Psoas muscle (tissue), 8 donors: Measurements from ENCODE around the gene C4BPA. TPM values are rescaled to one million over a fixed set of nuclear protein-coding genes. Genes with fewer than 3 reads are reported as not detected.
A peak's percentile ranks its signal among the peaks of the same experiment; 100 is the strongest.

Experiments used
- ATAC-seq, 4 donors: fragments of 200-7000 bp; cut with Tn5 transposase; one replicate each; pipeline ENCODE4 v1.9.1; 2020; ENCODE audit warnings: moderate library complexity in 3 of 4, mild to moderate bottlenecking in 2 of 4
- DNase-seq, 2 donors: peaks; one replicate each; pipeline ENCODE4 v3.0.0-alpha.2; 2020
- H3K27ac ChIP-seq: fragments of 200-600 bp; one replicate; pipeline ENCODE4 v1.8.0; 2022
- H3K27me3 ChIP-seq, 3 donors: fragments of 200-600 bp in 1 of 3; one replicate each; pipeline versions ENCODE4 v1.6.1 to v1.8.0; 2013 to 2022; ENCODE audit warnings: low read length in 2 of 3, mild to moderate bottlenecking in 2 of 3, moderate library complexity in 1 of 3; ENCODE audit not compliant: insufficient read depth in 3 of 3
- H3K36me3 ChIP-seq, 2 donors: fragments of 200-600 bp in 1 of 2; one replicate each; pipeline versions ENCODE4 v1.6.1 to v1.8.0; 2013 to 2022; ENCODE audit warnings: low read depth in 1 of 2, mild to moderate bottlenecking in 1 of 2, moderate library complexity in 1 of 2; ENCODE audit not compliant: insufficient read depth in 1 of 2
- H3K4me1 ChIP-seq: fragments of 200-600 bp; one replicate; pipeline ENCODE4 v1.8.0; 2022
- H3K4me3 ChIP-seq: fragments of 200-600 bp; one replicate; pipeline ENCODE4 v1.8.0; 2022; ENCODE audit warnings: mild to moderate bottlenecking
- H3K9me3 ChIP-seq: fragments of 200-600 bp; one replicate; pipeline ENCODE4 v1.8.0; 2022
- WGBS, 3 donors: extraction: QIAGEN DNeasy Blood & Tissue Kit; methylation state at CpG; one replicate each; pipeline versions ENCODE4 v1.1.6 to v1.1.7; 2013; 5-methylcytosine and 5-hydroxymethylcytosine counted together
- intact Hi-C, 2 donors: fragments of 100-400 bp; cut with DNase I; formaldehyde crosslinking; loops; one replicate each; pipeline versions ENCODE4 v1.11.0 to v1.14.2; 2022
- polyA plus RNA-seq, 3 donors: library from polyadenylated mRNA; stranded (reverse); fragments of 200-250 nt; gene quantifications; one replicate each; pipeline ENCODE4 v1.2.3, GENCODE V29; 2013
- total RNA-seq, 4 donors: library from RNA; stranded (reverse); fragmentation: NEBNext Ultra II Directional in 2 of 4; extraction: Animal tissue kit (Norgen Biotek cat#: 25700) in 2 of 4; gene quantifications; one replicate each; pipeline versions ENCODE4 v1.2.1 to v1.2.4, GENCODE V29; 2021 to 2023
- TF ChIP-seq, protein P1 (sequence below): fragments of 200-600 bp; IDR thresholded peaks from one replicate; pipeline ENCODE4 v1.8.0; 2022; ENCODE audit warnings: antibody characterized with exemption
- donor health status: healthy with polysubstance abuse.
- donor health status: DM: no; HTN: no; CAD: no; lungs with moderate emphysema.
- donor health status: Bipolar disorder and iron deficiency.
- donor health status: healthy.
- donor health status: DM: yes; HTN: yes; CAD: no.
- donor health status: DM: no; HTN: no; CAD: no.
- donor health status: DM: no; HTN: no; CAD: no.
- donor health status: DM: yes; HTN: yes; CAD: no.

C4BPA gene
- total and polyA plus RNA-seq, 7 donors = 0.15 TPM; not detected in 6

- WGBS, 3 donors = 53 to 63% (median 58%) methylated on average over 2 of the region's 2 CpGs
- Histone ChIP-seq H3K27ac (no peak overlapping the region), H3K4me3 (no peak overlapping the region), H3K36me3 (peaks cover 0 to 13% of the 10 kb centered on the region in 2 donors), H3K9me3 (no peaks in the 10 kb centered on the region), H3K4me1 (no peaks in the 10 kb centered on the region), H3K27me3 (no peaks in the 10 kb centered on the region)
- intact Hi-C loops = loop anchor here (1.0 to 5.0 kb wide), 4 partner anchors 37 to 415 kb away; partner anchors contain the start of gene CR1 (in 1 of the 2)
- DNase-seq = no peak
- TF ChIP-seq, protein P1, sequence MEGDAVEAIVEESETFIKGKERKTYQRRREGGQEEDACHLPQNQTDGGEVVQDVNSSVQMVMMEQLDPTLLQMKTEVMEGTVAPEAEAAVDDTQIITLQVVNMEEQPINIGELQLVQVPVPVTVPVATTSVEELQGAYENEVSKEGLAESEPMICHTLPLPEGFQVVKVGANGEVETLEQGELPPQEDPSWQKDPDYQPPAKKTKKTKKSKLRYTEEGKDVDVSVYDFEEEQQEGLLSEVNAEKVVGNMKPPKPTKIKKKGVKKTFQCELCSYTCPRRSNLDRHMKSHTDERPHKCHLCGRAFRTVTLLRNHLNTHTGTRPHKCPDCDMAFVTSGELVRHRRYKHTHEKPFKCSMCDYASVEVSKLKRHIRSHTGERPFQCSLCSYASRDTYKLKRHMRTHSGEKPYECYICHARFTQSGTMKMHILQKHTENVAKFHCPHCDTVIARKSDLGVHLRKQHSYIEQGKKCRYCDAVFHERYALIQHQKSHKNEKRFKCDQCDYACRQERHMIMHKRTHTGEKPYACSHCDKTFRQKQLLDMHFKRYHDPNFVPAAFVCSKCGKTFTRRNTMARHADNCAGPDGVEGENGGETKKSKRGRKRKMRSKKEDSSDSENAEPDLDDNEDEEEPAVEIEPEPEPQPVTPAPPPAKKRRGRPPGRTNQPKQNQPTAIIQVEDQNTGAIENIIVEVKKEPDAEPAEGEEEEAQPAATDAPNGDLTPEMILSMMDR = no peak
- no peak for ATAC-seq
Measured at GRCh38 chr1:207084232-207084631, 19.8 kb upstream of the C4BPA start.

DNA sequence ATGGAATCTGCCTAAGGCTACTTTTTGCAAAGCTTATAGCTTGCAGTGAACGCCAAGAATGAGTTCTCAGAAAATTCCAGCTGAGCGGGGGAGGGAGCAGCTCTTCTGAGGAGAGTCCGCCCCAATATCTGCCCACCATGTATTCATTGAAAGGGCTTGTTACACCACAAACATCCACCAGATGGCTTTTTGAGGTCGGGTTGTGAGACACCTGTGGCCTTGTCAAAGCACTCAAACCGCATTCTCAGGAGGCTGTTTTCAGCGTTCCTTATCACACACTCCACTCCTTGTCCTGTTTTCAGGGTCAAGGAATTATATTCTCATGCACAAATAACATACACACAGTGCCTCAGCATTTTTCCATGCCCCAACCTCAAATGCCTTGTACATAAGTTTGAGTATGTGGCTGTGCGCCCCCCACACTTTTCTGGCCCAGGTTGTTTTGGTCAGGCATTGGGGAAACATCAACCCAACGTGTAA is 19.3 kb upstream of the C4BPA start:
- H3K9me3 ChIP-seq = no peaks in the 10 kb centered on the region
- H3K36me3 ChIP-seq = peaks cover 0 to 8% of the 10 kb centered on the region in 2 donors
- TF ChIP-seq, protein P1 = peak; percentile 64
- H3K27me3 ChIP-seq = no peaks in the 10 kb centered on the region
- H3K27ac ChIP-seq = no peak overlapping the region
- H3K4me1 ChIP-seq = no peaks in the 10 kb centered on the region
- ATAC-seq (peak; percentile 57 to 84 (median 67)), DNase-seq (no peak)
- no peak overlapping the region for H3K4me3 ChIP-seq
- intact Hi-C loops = loop anchor here (1.0 to 5.0 kb wide), 4 partner anchors 37 to 415 kb away; partner anchors contain the start of gene CR1 (in 1 of the 2)
- 34 to 39% (median 36%) methylated on average over 8 of the region's 8 CpGs for WGBS, 3 donors

GRCh38 chr1:207085887-207086286 is 18.1 kb upstream of the C4BPA start:
- Histone ChIP-seq H3K4me3 (no peak overlapping the region), H3K36me3 (no peaks in the 10 kb centered on the region), H3K27ac (no peak overlapping the region), H3K9me3 (no peaks in the 10 kb centered on the region), H3K27me3 (no peaks in the 10 kb centered on the region), H3K4me1 (no peaks in the 10 kb centered on the region)
- ATAC-seq (no peak), DNase-seq (no peak)
- TF ChIP-seq, protein P1 = no peak
- intact Hi-C loops = loop anchor here in 1 of 2 donors (2.0 kb wide), 1 partner anchor 319 kb away; no protein-coding TSS in a partner anchor
- 72 to 88% (median 86%) methylated on average over 3 of the region's 3 CpGs for WGBS, 3 donors

DNA sequence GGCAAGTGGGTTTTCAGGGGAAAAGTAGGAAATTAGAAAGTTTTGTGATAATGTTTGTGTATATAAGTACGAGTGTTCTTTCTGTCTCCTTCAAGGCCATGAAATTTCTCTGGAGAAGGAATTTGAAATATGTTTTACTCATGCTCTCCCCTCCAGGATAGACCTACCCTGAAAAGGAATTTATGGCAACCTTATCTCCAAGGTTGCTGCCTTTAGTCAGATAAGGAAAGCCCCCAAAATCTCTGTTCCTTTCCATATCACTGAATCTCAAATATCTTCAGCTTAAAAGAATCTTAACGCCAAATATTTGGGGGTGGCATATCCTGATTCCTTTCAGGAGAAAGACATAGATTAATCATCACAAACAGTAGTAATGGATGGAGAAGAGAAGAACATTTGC is 15.9 kb upstream of the C4BPA start:
- H3K9me3 ChIP-seq = no peaks in the 10 kb centered on the region
- intact Hi-C loops = no loop called here
- no peak overlapping the region for H3K4me3 ChIP-seq
- no peak overlapping the region for H3K27ac ChIP-seq
- TF ChIP-seq, protein P1 = no peak
- WGBS, 3 donors = 75 to 81% (median 81%) methylated on average over 2 of the region's 2 CpGs
- no peak for DNase-seq
- no peaks in the 10 kb centered on the region for H3K36me3 ChIP-seq
- H3K27me3 ChIP-seq = no peaks in the 10 kb centered on the region
- H3K4me1 ChIP-seq = no peaks in the 10 kb centered on the region
- no peak for ATAC-seq
